Stimulated activated naive CD4-positive, alpha-beta T cell (primary cell): Measurements from ENCODE around the gene PTPRN2.
A peak's percentile ranks its signal among the peaks of the same experiment; 100 is the strongest.

Experiments used
- DNase-seq, 6 experiments: peaks; one replicate each; lab custom pipeline; 2025; lab: John Stamatoyannopoulos, UW

PTPRN2 gene

GRCh38 chr7:157617401-157617800 lies 970.2 kb downstream of the PTPRN2 start:
- no peak for DNase-seq

GRCh38 chr7:157616931-157617330 lies 970.7 kb downstream of the PTPRN2 start:
- no peak for DNase-seq

- DNase-seq, result no peak
Observed at GRCh38 chr7:157616426-157616825, 971.2 kb downstream of the PTPRN2 start.

GRCh38 chr7:157615852-157616251 lies 971.8 kb downstream of the PTPRN2 start:
- no peak for DNase-seq

- peak in 2 of 6 experiments; percentile 14 to 19 for DNase-seq
Observed at GRCh38 chr7:157615101-157615817, 972.4 kb downstream of the PTPRN2 start.

GRCh38 chr7:157614457-157615020 lies 973.1 kb downstream of the PTPRN2 start:
- DNase-seq, result no peak

- no peak for DNase-seq
Observed at GRCh38 chr7:157613575-157614322, 973.9 kb downstream of the PTPRN2 start.

- peak; percentile 36 to 84 (median 66) for DNase-seq
Observed at GRCh38 chr7:157612664-157613561, 974.7 kb downstream of the PTPRN2 start.

GRCh38 chr7:157612009-157612663 lies 975.5 kb downstream of the PTPRN2 start:
- DNase-seq, result peak in 1 of 6 experiments; percentile 13

- DNase-seq, result no peak
Observed at GRCh38 chr7:157611341-157611740, 976.3 kb downstream of the PTPRN2 start.

GRCh38 chr7:157610671-157611295 lies 976.8 kb downstream of the PTPRN2 start:
- DNase-seq, result no peak

- DNase-seq, result no peak
Observed at GRCh38 chr7:157609932-157610640, 977.5 kb downstream of the PTPRN2 start.

GRCh38 chr7:157609516-157609915 lies 978.1 kb downstream of the PTPRN2 start:
- DNase-seq, result no peak

GRCh38 chr7:157607218-157607617 lies 980.4 kb downstream of the PTPRN2 start:
- DNase-seq, result no peak

GRCh38 chr7:157606140-157606539 lies 981.5 kb downstream of the PTPRN2 start:
- no peak for DNase-seq

- no peak for DNase-seq
Observed at GRCh38 chr7:157605638-157606037, 982.0 kb downstream of the PTPRN2 start.

- no peak for DNase-seq
Observed at GRCh38 chr7:157604661-157605381, 982.8 kb downstream of the PTPRN2 start.

GRCh38 chr7:157603716-157604115 lies 983.9 kb downstream of the PTPRN2 start:
- no peak for DNase-seq

- no peak for DNase-seq
Observed at GRCh38 chr7:157603005-157603404, 984.6 kb downstream of the PTPRN2 start.

GRCh38 chr7:157602581-157602980 lies 985.0 kb downstream of the PTPRN2 start:
- DNase-seq, result no peak
